ENCODE data around the gene UBL4A.

Gene UBL4A

GRCh38 chrX:154468217-154468616 lies 18.2 kb downstream of the UBL4A start:
- intact Hi-C loops (cut with DNase I) = no loop called here
- peak in 1 of 10 donors; percentile 79 for DNase-seq

DNA sequence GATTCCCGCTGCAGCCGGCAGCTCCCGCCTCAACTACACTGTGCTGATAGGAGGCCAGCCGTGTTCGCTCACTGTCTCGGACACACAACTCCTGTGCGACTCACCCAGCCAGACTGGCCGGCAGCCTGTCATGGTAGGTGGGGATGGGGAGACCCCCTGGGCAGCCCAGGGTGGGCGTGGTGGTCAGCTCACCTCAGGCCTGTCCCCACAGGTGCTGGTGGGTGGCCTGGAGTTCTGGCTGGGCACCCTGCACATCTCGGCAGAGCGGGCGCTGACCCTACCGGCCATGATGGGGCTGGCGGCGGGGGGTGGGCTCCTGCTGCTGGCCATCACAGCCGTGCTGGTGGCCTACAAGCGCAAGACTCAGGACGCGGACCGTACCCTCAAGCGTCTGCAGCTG lies 18.9 kb downstream of the UBL4A start:
- DNase-seq = peak in 1 of 10 donors; percentile 84

DNA sequence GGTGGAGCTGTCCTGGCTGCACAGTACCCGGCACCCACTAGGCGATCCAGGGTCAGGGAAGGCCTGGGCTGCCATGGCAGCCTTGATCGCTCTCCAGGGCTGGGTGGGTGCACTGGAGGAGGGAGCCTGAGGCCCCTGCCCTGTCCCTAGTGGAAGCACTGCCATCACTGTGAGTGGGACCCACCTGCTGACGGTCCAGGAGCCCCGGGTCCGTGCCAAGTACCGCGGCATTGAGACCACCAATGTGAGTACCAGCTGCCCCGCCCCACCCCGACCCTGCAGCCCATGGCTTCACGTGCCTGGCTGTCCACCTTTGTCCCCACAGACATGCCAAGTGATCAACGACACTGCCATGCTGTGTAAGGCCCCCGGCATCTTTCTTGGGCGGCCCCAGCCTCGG lies 19.5 kb downstream of the UBL4A start:
- intact Hi-C loops (cut with DNase I) = no loop called here
- DNase-seq = peak in 1 of 10 donors; percentile 53

More for the DNA sequence above, 18.9 kb downstream of the UBL4A start:
- intact Hi-C loops (cut with DNase I) = no loop called here

DNA sequence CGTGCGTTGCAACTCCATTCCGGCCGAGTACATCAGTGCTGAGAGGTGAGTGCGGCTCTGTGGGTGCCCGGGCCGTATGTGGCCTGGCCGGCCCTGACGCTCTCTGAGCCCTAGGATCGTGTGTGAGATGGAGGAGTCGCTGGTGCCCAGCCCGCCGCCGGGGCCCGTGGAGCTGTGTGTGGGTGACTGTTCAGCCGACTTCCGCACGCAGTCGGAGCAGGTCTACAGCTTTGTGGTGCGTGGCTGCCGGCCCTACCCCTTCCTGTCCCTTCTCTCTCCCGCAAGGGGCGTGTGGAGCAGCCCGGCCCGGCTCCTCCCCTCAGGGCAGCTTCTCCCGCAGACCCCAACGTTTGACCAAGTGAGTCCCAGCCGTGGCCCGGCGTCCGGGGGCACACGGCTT lies 20.4 kb downstream of the UBL4A start:
- no peak for DNase-seq
- intact Hi-C loops (cut with DNase I) = no loop called here

DNA sequence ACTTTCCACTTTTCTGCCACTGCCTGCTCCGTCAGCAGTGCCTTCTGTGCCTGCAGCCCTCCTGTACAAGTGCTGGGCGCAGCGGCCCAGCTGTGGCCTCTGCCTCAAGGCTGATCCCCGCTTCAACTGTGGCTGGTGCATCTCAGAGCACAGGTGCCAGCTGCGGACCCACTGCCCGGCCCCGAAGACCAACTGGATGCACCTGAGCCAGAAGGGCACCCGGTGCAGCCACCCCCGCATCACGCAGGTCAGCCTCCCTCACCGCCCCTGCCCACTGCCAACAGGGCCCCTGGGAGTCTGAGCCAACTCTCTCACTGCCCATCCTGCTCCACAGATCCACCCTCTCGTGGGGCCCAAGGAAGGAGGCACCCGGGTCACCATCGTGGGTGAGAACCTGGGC lies 20.8 kb downstream of the UBL4A start:
- intact Hi-C loops (cut with DNase I) = no loop called here
- no peak for DNase-seq

DNA sequence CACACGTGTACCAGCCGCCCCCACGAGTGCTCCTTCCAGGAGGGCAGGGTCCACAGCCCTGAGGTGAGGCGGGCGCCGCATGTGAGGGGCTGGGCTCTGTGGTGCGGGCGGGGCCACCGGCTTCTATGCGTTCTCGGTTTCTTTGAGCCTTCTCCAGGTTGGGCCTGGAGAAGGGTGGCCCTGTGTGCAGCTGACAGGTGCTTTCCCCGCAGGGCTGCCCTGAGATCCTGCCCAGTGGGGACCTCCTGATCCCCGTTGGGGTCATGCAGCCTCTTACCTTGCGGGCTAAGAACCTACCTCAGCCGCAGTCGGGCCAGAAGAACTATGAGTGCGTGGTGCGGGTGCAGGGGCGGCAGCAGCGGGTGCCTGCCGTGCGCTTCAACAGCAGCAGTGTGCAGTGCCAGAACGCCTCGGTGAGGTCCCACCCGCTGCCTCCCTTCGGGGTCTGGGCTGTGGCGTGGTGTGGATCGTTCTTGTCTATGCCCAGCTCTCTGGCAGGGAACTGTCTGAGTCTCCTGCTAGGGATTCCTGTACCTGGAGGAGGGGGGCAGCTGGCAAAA lies 21.5 kb downstream of the UBL4A start:
- intact Hi-C loops (cut with DNase I) = no loop called here
- DNase-seq = no peak

GRCh38 chrX:154463611-154464220 lies 22.7 kb downstream of the UBL4A start:
- intact Hi-C loops (cut with DNase I) = no loop called here
- DNase-seq = no peak

- intact Hi-C loops (cut with DNase I) = no loop called here
- DNase-seq = peak in 2 of 10 donors; percentile 50
Measured at GRCh38 chrX:154462396-154462795, 24.0 kb downstream of the UBL4A start.

DNA sequence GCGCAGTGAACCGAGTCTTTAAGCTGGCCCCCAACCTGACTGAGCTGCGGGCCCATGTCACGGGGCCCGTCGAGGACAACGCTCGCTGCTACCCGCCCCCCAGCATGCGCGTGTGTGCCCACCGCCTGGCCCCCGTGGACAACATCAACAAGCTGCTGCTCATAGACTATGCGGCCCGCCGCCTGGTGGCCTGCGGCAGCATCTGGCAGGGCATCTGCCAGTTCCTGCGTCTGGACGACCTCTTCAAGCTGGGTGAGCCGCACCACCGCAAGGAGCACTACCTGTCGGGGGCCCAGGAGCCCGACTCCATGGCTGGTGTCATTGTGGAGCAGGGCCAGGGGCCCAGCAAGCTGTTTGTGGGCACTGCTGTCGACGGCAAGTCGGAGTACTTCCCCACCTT lies 26.1 kb downstream of the UBL4A start:
- DNase-seq = no peak
- intact Hi-C loops (cut with DNase I) = no loop called here

- intact Hi-C loops (cut with DNase I) = no loop called here
Measured at GRCh38 chrX:154459832-154460231, 26.6 kb downstream of the UBL4A start.

GRCh38 chrX:154458954-154459778 lies 27.2 kb downstream of the UBL4A start:
- DNase-seq = peak in 1 of 10 donors; percentile 27
- intact Hi-C loops (cut with DNase I) = no loop called here

More at GRCh38 chrX:154459832-154460231, 26.6 kb downstream of the UBL4A start:
- no peak for DNase-seq

DNA sequence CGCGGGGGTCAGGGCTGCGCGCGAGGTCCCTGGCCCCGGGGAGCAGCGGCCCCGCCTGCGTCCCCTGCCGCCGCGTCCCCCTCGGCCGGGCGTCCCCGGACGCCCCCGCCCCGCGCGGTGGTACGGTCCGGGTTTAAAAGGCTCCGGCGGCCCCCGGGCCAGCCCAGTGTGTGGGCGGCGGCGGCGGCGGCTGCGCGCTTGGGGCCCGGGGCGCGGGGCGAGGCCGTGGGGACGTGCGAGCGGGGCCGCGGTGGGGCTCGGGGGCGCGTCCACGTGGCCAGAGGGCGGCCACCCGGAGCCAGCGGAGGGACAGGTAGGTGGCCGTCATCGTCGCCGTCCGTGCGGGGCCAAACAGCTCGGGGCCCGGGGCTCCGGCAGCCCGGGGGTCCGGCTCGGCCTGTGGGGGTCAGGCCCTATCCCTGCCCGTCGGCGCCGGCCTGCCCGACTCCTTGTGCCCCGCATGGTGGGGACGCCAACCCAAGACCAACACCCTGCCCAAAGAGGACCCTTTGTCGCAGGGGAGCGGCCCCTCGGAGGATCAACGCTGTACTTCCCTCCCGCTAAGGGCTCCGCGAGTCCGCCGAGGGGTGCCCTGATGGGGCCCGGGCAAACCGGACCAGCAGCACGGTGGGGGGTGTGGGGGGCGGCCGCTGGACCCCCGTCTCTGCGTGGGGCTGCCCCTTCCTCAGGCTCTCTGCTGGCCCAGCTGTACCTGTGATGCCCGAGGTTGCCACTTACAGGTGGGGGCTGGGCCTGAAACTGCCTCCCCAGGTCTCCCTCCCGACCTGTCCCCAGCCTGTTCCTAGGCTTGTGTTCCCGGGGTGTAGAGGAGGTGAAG lies 28.1 kb downstream of the UBL4A start, which contains the start of gene PLXNA3:
Gene PLXNA3, plus strand, starts transcription at position 166 of the 838 bp plus-strand sequence. CDS start 1,903 bp downstream, outside the sequence.
- peak in 5 of 10 donors; percentile 26 to 91 (median 47) for DNase-seq
- intact Hi-C loops (cut with DNase I) = no loop called here

GRCh38 chrX:154457491-154458115 lies 28.8 kb downstream of the UBL4A start:
- intact Hi-C loops (cut with DNase I) = no loop called here
- DNase-seq = peak in 1 of 10 donors; percentile 28

DNA sequence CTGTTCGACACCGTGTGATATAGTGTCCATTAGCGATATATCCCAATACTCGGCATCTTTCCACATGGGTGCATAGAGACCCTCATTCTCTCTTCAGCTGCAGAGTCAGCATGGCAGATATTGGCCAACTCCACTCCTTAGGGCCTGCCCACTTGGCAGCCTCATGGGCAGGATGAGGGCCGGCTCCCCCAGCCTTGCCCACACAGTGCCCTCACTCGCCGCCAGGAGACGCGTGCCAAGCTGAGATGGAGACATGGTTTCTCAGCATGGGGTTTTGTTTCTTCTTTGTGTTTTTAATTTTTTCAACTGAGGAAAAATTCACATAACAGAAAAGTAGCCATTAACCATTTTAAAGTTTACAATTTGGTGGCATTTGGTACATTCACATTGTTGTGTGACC lies 33.6 kb downstream of the UBL4A start:
- intact Hi-C loops (cut with DNase I) = no loop called here
- peak in 2 of 10 donors; percentile 42 to 92 for DNase-seq

GRCh38 chrX:154450312-154450711 lies 36.1 kb downstream of the UBL4A start:
- intact Hi-C loops (cut with DNase I) = no loop called here
- peak in 2 of 10 donors; percentile 24 to 42 for DNase-seq

- intact Hi-C loops (cut with DNase I) = no loop called here
- DNase-seq = peak in 1 of 10 donors; percentile 47
Measured at GRCh38 chrX:154449618-154450017, 36.8 kb downstream of the UBL4A start.

- DNase-seq = no peak
- intact Hi-C loops (cut with DNase I) = no loop called here
Measured at GRCh38 chrX:154448484-154448883, 37.9 kb downstream of the UBL4A start.

DNA sequence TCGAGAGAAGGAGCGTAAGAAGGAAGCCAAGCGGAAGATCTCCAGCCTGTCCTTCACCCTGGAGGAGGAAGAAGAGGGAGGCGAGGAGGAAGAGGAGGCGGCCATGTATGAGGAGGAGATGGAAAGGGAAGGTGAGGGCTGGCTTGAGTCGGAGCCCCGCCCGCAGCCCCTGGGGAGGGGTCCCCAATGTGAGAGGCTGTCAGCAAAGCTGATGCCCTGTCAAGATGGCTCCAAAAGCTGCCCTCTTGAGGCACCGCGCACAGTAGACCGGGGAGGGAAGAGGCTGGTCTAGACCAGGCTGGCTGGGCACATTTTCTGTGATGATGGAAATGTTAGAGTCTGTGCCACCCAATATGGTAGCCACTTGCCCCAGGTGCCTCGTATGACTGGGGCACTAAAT lies 40.0 kb downstream of the UBL4A start:
- peak in 1 of 10 donors; percentile 61 for DNase-seq
- intact Hi-C loops (cut with DNase I) = no loop called here

- intact Hi-C loops (cut with DNase I) = no loop called here
- no peak for DNase-seq
Measured at GRCh38 chrX:154445776-154446175, 40.6 kb downstream of the UBL4A start.

DNA sequence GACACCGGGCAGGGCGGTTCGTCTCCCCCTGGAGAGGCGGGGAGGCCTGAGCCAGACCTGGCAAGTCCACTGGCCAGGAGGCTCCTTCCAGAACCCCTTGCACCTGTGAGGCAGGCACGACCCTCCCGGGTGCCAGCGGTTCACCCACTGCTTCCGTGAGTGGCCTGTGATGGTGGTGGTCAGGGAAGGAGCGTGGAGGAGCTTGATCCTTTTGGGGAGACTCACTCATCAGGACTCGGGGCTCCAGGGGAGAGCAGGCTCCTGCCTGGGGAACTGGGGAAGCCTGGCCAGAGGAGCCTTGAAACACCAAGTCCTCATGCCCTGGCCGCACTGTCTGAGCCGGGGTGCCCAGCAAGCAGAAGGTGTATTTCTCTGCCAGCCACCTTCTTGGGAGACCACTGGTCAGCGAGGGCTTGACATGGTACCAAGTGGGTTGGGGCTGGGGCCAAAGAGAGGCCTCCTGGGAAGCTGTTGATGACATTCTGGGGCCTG lies 41.6 kb downstream of the UBL4A start:
- DNase-seq = no peak
- intact Hi-C loops (cut with DNase I) = loop anchor here (5.0 kb wide), 1 partner anchor 32 kb away; the partner anchor contains the start of gene LAGE3

Data from posterior cingulate gyrus (tissue), 11 donors.